CD4-positive, alpha-beta T cell treated with Interleukin-21 for 1 hour (primary cell): ENCODE results near the gene ABCD1.
"Not testable (repeated sequence)": the region's sequence is repeated elsewhere in the genome, so short reads cannot be mapped to it uniquely, and the experiment has no call there.

Source experiments
- DNase-seq: peaks from one replicate; pipeline ENCODE4 v3.0.0-alpha.2; 2020

The ABCD1 gene

DNA sequence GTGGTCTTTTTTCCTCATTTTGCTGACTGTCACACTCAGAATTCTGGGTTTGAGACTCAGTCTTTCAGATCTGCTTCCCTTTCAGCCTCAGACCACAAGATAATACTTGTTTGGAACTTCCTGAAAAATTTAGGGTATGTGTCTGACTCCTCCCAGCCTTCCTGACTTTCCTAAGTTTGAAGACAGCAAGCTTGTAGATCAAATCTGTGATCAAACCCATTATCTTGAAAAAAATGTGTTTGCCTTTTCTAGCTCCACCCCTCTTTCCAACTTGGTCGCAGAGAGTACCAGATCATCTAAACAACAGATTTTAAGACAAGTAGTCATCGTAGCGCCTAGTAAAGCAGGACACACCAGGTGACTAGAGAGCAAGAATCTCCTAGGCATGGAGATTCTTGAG is 10.4 kb upstream of the ABCD1 start:
- DNase-seq: no peak

- no peak for DNase-seq
Observed at GRCh38 chrX:153717445-153717844, 7.2 kb upstream of the ABCD1 start.

- no peak for DNase-seq
Observed at GRCh38 chrX:153719238-153719637, 5.4 kb upstream of the ABCD1 start.

DNA sequence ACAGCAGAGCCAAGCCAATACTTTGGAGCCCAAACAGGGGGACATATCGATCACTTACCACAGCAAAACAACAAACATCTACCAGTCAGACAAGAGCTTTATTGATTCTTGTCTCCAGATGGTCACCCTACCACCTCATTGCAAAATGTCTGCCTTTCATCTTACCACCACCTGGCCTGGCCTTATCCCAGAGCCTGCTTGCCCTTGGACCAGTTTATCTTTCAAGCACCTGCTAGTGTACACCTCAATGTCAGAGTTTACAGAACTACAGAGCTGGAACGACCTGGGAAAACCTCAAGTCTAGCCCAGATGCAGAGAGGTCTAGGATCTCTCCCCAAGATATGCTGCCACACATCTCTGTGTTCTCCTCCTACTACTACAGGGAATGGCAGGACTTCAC is 5.0 kb upstream of the ABCD1 start:
- DNase-seq: no peak

GRCh38 chrX:153722704-153723350 is 1.8 kb upstream of the ABCD1 start:
- DNase-seq: no peak

GRCh38 chrX:153723351-153724251 is 1.1 kb upstream of the ABCD1 start:
- peak; percentile 50 for DNase-seq

- DNase-seq: no peak
Observed at GRCh38 chrX:153725039-153725831, 579 bp downstream of the ABCD1 start.

DNA sequence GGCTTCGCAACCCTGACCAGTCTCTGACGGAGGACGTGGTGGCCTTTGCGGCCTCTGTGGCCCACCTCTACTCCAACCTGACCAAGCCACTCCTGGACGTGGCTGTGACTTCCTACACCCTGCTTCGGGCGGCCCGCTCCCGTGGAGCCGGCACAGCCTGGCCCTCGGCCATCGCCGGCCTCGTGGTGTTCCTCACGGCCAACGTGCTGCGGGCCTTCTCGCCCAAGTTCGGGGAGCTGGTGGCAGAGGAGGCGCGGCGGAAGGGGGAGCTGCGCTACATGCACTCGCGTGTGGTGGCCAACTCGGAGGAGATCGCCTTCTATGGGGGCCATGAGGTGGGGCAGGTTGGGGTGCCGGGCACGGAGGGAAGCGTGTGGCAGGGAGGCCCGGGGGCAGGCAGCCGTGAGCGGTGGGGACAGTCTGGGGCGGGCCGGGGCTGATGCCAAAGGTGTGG is 1.2 kb downstream of the ABCD1 start:
- no peak for DNase-seq

DNA sequence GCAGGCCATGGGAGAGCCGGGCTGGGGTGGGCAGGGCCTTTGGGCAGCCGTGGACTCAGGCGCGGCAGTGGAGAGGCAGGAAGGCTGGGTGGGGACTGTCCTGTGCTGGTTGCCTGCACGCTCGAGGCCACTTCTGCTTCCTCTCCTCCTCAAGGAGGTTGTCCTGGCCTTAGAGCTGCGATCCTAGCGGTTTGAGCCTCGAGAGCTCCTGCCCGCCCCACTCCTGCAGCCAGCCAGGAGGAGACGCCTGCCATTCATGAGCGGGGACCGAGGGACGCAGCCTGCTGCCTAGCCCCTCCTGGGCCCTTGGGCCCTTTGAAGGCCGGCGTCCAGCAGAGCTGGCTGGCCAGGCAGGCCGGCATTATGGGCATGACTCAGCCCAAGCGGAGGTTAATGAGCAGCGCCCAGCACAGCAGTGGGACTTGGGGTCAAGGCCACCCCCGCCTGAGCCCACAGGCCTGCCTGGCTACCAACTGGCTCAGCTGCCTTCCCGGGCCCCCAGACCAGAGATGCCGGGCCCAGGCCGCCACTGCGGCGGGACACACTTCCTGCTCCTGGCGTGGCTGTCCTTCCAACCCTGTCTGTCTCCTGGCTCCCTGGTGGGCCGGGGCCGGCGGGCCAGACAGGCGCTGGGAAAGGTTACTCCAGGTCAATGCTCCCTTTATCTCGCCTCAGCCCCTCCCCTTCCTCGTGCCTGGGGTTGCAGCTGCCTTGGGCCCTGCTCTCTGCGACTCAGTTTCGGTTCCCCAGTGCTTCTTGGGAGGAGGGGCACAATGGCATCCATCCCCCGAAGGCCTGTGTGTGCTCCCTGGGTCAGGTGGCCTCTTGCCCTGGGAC is 1.8 kb downstream of the ABCD1 start:
- DNase-seq: peak; percentile 58

GRCh38 chrX:153727123-153727931 is 2.7 kb downstream of the ABCD1 start:
- no peak for DNase-seq

GRCh38 chrX:153728095-153728494 is 3.4 kb downstream of the ABCD1 start:
- DNase-seq: no peak

- DNase-seq: no peak
Observed at GRCh38 chrX:153728951-153729631, 4.4 kb downstream of the ABCD1 start.

DNA sequence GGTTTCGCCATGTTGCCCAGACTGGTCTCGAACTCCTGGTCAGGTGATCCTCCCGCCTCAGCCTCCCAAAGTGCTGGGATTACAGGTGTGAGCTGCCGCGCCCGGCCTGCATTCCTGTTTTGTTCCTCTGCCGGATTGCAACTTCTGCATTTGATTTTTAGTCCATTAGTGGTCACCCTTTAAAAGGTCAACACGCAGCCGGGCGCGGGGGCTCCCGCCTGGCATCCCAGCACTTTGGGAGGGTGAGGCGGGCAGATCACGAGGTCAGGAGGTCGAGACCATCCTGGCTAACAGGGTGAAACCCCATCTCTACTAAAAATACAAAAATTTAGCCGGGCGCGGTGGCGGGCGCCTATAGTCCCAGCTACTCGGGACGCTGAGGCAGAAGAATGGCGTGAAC is 5.5 kb downstream of the ABCD1 start:
- DNase-seq: not testable (repeated sequence)

DNA sequence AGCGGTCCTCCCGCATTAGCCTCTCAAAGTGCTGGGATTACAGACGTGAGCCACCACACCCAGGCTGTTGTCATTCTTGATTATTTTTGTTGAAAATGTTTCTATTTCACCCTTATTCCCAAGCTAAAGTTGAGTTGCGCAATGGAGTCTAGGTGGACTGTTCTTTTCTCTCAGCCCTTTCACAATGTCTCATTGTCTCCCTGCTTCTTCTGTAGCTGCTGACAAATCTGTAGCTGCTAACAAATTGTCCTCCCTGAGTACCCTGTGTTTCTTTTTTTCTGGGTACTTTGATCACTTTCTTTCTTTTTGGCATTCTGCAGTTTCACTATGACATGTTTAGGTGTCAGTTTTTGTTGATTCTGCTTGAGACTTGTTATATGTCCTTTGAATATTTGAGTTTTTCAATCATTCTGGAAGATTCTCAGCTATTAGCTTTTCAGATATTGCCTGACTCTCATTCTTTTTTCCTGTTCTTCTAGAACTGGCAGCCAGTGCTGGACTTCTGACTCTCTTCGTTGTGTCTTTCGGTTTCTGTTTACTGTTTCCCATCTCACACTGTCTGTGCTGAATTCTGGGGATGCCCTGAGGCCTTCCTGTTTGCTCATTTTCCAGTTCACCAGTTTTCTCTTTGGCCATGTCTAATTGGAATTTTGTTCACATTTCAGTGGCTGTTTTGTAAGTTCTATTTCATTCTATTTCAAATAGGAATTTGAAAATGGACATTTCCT is 6.6 kb downstream of the ABCD1 start:
- DNase-seq: no peak

GRCh38 chrX:153731845-153732215 is 7.2 kb downstream of the ABCD1 start:
- no peak for DNase-seq

DNA sequence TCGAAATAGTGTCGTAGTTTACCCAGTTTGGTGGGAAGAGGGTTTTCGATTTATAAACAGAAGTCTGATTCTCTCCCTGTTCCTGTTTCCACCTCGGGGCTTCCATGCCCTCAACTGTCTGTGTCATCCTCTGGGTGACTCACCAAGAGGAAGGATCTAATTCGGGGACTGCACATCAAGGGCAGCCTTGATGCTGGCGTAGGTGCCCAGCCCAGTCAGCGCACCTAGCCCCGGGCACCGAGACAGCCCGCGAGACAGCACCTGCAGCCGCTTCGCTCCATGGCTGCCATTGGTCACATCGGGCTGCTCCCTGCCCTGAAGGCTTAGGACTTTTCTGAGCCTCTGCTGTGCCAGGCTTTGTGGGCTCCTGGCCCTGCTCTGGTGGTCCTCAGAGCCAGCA is 7.7 kb downstream of the ABCD1 start:
- no peak for DNase-seq

DNA sequence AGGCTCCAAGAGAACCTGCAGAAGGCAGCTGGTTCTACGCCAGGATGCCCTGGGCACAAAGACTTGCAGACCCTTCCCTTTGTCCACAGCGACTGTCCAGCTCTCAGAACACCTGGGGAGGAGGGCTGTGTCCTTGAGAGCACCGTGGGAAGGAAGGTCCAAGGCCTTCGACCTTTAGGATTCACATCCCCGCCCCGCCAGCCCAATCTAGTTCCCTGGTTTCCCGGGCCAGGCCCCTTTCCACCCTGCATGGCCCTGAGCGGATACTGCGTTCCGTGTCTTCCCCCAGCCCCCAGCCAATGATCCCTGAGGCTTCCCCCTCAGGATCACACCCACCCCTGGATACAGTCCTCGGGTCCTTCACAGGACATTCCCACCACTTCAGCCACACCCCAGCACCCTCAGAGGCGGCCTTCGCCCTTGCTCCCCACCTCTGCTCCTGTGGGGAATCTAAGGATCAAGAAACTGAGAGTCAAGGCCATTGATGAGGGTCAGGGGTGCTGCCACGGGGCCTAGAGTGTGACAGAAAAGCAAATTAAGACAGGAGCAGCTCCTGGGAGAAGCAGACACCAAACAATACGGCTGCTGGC is 9.1 kb downstream of the ABCD1 start:
- no peak for DNase-seq

- DNase-seq: no peak
Observed at GRCh38 chrX:153734871-153735270, 10.2 kb downstream of the ABCD1 start.

- DNase-seq: peak; percentile 49
Observed at GRCh38 chrX:153735274-153735673, 10.6 kb downstream of the ABCD1 start.
